HEK293T (cell line): ENCODE data around the gene IKZF3.

ENCODE experiments used
- CTCF ChIA-PET: fragments of 350-600 bp; formaldehyde crosslinking; extraction: SDS; loops from one replicate; lab custom pipeline; 2021; ENCODE audit warnings: antibody characterized with exemption, inconsistent platforms; lab: Yijun Ruan, JAX
- POLR2A ChIA-PET: fragments of 350-600 bp; formaldehyde crosslinking; extraction: SDS; loops from one replicate; lab custom pipeline; 2020; ENCODE audit warnings: antibody characterized with exemption, inconsistent platforms; lab: Yijun Ruan, JAX
- DNase-seq: peaks from one replicate; pipeline ENCODE4 v3.0.0; 2012; ENCODE audit warnings: mixed read lengths; ENCODE audit errors: extremely low spot score
- ARNT ChIP-seq: fragments of 450-650 bp; IDR thresholded peaks from 2 replicates; pipeline ENCODE4 v1.6.1; 2017; ENCODE audit warnings: mild to moderate bottlenecking
- BHLHE40 ChIP-seq: fragments of 450-650 bp; IDR thresholded peaks from 2 replicates; pipeline ENCODE4 v1.6.1; 2016; ENCODE audit warnings: mild to moderate bottlenecking, moderate library complexity, borderline replicate concordance
- CTBP1 ChIP-seq: fragments of 450-650 bp; IDR thresholded peaks from 2 replicates; pipeline ENCODE4 v1.6.1; 2016; ENCODE audit warnings: borderline replicate concordance
- ELF4 ChIP-seq: fragments of 450-650 bp; IDR thresholded peaks from 2 replicates; pipeline ENCODE4 v1.6.1; 2017; ENCODE audit warnings: antibody characterized with exemption
- FOXA1 ChIP-seq: fragments of 450-650 bp; IDR thresholded peaks from 2 replicates; pipeline ENCODE4 v1.6.1; 2016; ENCODE audit warnings: mild to moderate bottlenecking
- FOXK2 ChIP-seq: fragments of 450-650 bp; IDR thresholded peaks from 2 replicates; pipeline ENCODE4 v1.6.1; 2016; ENCODE audit warnings: mild to moderate bottlenecking
- FOXM1 ChIP-seq: fragments of 450-650 bp; IDR thresholded peaks from 2 replicates; pipeline ENCODE4 v1.6.1; 2017; ENCODE audit warnings: mild to moderate bottlenecking, borderline replicate concordance
- HDGF ChIP-seq: fragments of 450-650 bp; IDR thresholded peaks from 2 replicates; pipeline ENCODE4 v1.6.1; 2017; ENCODE audit warnings: antibody characterized with exemption, borderline replicate concordance
- L3MBTL2 ChIP-seq: fragments of 450-650 bp; conservative IDR thresholded peaks from 2 replicates; pipeline ENCODE4 v1.6.1; 2016; ENCODE audit warnings: mild to moderate bottlenecking
- LEF1 ChIP-seq: fragments of 450-650 bp; IDR thresholded peaks from 2 replicates; pipeline ENCODE4 v1.6.1; 2017; ENCODE audit warnings: mild to moderate bottlenecking, borderline replicate concordance
- NFRKB ChIP-seq: fragments of 450-650 bp; IDR thresholded peaks from 2 replicates; pipeline ENCODE4 v1.6.1; 2016; ENCODE audit warnings: mild to moderate bottlenecking, moderate library complexity
- PKNOX1 ChIP-seq: fragments of 450-650 bp; IDR thresholded peaks from 2 replicates; pipeline ENCODE4 v1.6.1; 2016
- SP1 ChIP-seq: fragments of 450-650 bp; IDR thresholded peaks from 2 replicates; pipeline ENCODE4 v1.6.1; 2017
- SUZ12 ChIP-seq: fragments of 450-650 bp; IDR thresholded peaks from 2 replicates; pipeline ENCODE4 v1.6.1; 2016; ENCODE audit warnings: mild to moderate bottlenecking
- TARDBP ChIP-seq: fragments of 450-650 bp; IDR thresholded peaks from 2 replicates; pipeline ENCODE4 v1.6.1; 2016
- ZNF384 ChIP-seq: fragments of 450-650 bp; IDR thresholded peaks from 2 replicates; pipeline ENCODE4 v1.6.1; 2016

The IKZF3 gene

GRCh38 chr17:39868554-39868942 lies 4.4 kb upstream of the IKZF3 start:
- no peak for DNase-seq
- TF ChIP-seq L3MBTL2, result no peak
- TF ChIP-seq FOXM1, result no peak
- no peak for TF ChIP-seq FOXK2
- TF ChIP-seq ELF4, result no peak
- no peak for TF ChIP-seq LEF1
- TF ChIP-seq BHLHE40, result no peak
- TF ChIP-seq ARNT, result no peak
- TF ChIP-seq SP1, result no peak
- TF ChIP-seq ZNF384, result no peak
- no peak for TF ChIP-seq PKNOX1
- TF ChIP-seq CTBP1, result no peak
- no peak for TF ChIP-seq TARDBP
- no peak for TF ChIP-seq SUZ12
- TF ChIP-seq FOXA1, result no peak
- no peak for TF ChIP-seq NFRKB
- no peak for TF ChIP-seq HDGF
- CTCF ChIA-PET, result interaction anchor here (0.5 kb wide), 1 partner anchor 104 kb away, joined by 4 read pairs; no protein-coding TSS in a partner anchor
- POLR2A ChIA-PET, result no interaction called here

- TF ChIP-seq PKNOX1, result no peak
- TF ChIP-seq FOXM1, result no peak
- TF ChIP-seq ELF4, result no peak
- TF ChIP-seq TARDBP, result no peak
- no peak for TF ChIP-seq L3MBTL2
- TF ChIP-seq FOXA1, result no peak
- TF ChIP-seq BHLHE40, result no peak
- TF ChIP-seq HDGF, result no peak
- no peak for TF ChIP-seq NFRKB
- no peak for TF ChIP-seq FOXK2
- no peak for TF ChIP-seq SP1
- TF ChIP-seq ARNT, result no peak
- TF ChIP-seq SUZ12, result no peak
- no peak for TF ChIP-seq LEF1
- no peak for TF ChIP-seq ZNF384
- TF ChIP-seq CTBP1, result no peak
- CTCF ChIA-PET, result interaction anchor here (0.5 kb wide), 1 partner anchor 104 kb away, joined by 4 read pairs; no protein-coding TSS in a partner anchor
- DNase-seq, result no peak
- POLR2A ChIA-PET, result no interaction called here
Measured at GRCh38 chr17:39867880-39868553, 3.9 kb upstream of the IKZF3 start, which contains the start of gene ZPBP2. Gene ZPBP2, plus strand, starts transcription at chr17:39868202. Its CDS starts 153 bp downstream, at chr17:39868355.

- TF ChIP-seq NFRKB, result no peak
- TF ChIP-seq HDGF, result no peak
- no peak for TF ChIP-seq BHLHE40
- TF ChIP-seq TARDBP, result no peak
- no peak for TF ChIP-seq CTBP1
- no peak for TF ChIP-seq FOXA1
- TF ChIP-seq ZNF384, result no peak
- TF ChIP-seq FOXM1, result no peak
- no peak for TF ChIP-seq PKNOX1
- TF ChIP-seq SUZ12, result no peak
- no peak for TF ChIP-seq L3MBTL2
- no peak for DNase-seq
- ChIA-PET CTCF (no interaction called here), POLR2A (no interaction called here)
Measured at GRCh38 chr17:39867084-39867879, 3.2 kb upstream of the IKZF3 start.

- TF ChIP-seq FOXK2 (no peak), L3MBTL2 (no peak), PKNOX1 (no peak), TARDBP (no peak), FOXA1 (no peak), ELF4 (no peak), SUZ12 (no peak), ZNF384 (no peak), SP1 (no peak), ARNT (no peak), HDGF (no peak), BHLHE40 (no peak), LEF1 (no peak), NFRKB (no peak), FOXM1 (no peak), CTBP1 (no peak)
- DNase-seq, result no peak
- CTCF ChIA-PET, result no interaction called here
- POLR2A ChIA-PET, result interaction anchor here (1.4 kb wide), 1 partner anchor 60 kb away, joined by 4 read pairs; no protein-coding TSS in a partner anchor
Measured at GRCh38 chr17:39866013-39866730, 2.1 kb upstream of the IKZF3 start.
